Measurements from ENCODE around the gene ARL4D.
"Not testable (repeated sequence)": the region's sequence is repeated elsewhere in the genome, so short reads cannot be mapped to it uniquely, and the experiment has no call there.

ARL4D gene

DNA sequence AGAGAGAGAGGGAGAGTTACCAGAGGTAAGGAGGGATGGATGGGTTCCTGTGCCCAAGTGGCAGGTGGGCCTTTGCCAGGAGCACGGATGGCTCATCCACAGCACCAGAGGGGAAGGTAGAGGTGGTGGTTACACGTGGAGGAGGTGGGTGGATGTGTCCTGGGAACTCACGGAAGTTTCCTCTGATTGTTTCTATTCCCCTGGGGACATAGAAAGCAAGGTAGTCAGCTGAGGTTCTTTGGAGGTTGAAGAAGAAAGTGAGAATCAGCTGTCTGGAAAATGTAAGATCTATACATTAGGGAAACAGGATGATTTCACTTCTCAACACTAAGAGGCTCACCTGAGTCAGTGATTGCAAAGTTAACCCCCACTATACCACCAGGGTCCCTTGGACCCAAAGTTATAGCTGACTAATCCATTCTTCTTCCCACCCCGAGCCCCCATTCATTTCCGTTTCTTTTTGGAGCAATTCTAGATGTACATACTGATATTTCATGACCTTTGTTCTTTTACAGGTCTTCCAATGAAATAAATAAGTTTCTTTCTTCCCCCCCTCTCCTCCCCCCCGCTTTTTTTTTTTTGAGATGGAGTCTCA, 27.5 kb upstream of the ARL4D start:
- no peak for DNase-seq

DNA sequence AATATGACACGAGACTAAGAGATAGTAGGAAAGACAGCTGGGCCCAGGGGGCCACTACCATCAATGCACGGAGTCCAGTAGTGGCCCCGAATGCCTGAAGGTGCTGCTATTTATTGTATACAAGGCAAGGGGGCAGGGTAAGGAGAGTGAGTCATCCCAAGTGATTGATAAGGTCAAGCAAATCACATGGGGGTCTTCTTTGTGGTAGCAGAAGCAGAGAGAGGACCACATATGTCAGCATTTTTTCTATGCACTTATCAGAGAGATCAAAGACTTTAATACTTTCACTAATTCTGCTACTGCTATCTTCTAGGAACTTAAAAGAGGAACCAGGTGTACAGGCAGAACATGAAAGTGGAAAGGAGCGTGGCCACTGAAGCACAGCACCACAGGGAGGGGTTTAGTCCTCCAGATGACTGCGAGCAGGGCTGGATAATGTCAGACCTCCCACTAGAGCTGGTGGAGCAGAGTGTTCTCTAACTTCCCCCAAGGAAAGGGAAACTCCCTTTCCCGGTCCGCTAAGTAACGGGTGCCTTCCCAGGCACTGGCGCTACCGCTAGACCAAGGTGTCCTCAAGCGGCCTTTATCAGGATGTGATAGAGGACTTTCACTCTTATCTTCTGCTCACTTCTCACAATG, 26.4 kb upstream of the ARL4D start:
- DNase-seq, result peak; percentile 57

DNA sequence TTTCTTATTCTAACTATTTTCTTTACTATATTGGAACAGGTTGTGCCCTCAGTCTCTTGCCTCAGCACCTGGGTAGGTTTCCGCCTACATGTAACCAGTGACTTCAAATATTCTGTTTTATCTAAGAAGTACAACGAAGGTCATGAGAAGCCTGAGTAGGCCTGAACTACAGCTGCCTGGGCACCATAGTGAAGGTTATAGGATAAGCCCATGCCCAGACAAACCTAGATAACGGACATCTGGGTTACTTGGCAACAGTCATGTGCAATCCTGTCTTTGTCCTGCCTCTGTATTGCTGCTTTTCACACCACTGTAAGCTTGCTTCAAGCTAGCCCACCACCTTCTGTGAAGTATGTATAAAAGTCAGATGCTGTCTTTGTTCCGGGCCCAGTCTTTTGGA, 25.4 kb upstream of the ARL4D start:
- DNase-seq, result no peak

DNA sequence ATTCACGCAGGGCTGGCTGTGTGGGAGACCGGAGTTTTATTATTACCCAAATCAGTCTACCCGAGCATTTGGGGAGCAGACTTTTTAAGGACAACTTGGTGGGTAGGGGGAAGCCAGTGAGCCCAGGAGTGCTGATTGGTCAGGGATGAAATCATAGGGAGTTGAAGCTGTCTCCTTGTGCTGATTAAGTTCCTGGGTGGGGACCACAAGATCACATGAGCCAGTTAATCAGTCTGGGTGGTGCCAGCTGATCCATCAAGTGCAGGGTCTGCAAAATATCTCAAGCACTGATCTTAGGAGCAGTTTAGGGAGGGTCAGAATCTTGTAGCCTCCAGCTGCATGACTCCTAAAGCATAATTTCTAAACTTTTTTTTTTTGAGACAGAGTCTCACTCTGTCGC, 22.9 kb upstream of the ARL4D start:
- not testable (repeated sequence) for DNase-seq

DNA sequence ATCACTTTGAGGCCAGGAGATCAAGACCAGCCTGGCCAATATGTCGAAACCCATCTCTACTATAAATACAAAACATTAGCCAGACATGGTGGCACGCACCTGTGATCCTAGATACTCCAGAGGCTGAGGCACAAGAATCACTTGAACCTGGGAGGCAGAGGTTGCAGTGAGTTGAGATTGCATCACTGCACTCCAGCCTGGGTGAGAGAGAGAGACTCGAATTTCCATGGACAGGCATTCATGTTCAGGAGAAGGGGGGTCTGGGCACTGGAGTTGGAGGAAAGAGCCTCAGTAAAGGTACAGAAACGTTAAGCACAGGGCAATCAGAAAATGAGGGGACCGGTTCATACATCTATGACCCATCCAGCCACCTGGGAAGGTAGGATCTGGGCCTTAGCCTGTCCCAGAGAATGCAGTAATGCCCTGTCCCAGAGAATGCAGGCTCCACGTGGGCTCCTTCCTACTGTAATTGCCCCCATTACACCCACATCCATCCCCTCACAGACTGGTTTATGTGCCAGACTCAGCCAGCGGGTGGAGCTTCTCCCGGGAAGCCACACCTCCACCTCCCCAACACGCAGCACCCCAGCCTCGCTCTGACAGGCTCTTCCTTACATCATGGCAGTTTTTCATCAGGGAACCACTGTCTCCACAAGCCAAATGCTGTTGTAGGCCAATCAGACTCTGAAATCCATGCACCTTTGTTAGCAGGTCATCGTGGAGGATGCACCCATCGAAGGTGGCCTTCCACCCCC, 21.6 kb upstream of the ARL4D start:
- no peak for DNase-seq

DNA sequence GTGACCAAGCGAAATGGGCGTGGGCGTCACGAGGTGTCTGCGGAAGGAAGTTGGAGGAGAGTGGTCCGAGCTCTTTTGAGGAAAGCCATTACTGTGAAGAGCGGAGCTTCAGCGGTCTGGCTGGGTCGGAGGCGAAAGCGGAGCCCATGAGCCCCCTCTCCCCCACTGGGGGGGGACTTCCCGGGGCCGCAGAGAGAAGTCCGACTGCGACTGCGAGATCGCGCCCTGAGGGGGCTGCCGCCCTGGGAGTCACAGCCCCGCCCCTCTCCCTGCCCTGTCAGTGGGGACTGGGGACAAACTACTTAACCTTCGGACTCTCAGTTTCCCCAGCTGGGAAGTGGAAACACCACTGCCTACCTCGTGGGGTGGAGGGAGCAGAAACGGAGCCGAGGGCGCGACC, 20.0 kb upstream of the ARL4D start:
- no peak for DNase-seq

DNA sequence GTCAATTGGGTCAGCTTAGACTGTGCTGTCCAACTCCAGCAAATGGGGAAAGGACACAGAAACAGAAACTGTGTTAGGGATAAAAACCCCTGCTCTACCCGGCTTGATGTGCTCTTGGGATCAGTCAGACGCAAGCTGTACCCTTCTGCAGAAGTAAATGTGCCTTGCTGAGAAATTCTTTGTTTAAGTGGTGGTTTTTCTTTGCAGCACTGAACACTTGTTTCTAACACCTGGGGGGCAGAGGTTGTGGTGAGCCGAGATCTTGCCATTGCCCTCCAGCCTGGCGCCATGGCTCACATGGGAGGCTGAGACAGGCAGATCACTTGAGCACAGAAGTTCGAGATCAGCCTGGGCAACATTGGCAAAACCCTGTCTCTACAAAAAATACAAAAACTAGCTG, 18.5 kb upstream of the ARL4D start:
- no peak for DNase-seq

DNA sequence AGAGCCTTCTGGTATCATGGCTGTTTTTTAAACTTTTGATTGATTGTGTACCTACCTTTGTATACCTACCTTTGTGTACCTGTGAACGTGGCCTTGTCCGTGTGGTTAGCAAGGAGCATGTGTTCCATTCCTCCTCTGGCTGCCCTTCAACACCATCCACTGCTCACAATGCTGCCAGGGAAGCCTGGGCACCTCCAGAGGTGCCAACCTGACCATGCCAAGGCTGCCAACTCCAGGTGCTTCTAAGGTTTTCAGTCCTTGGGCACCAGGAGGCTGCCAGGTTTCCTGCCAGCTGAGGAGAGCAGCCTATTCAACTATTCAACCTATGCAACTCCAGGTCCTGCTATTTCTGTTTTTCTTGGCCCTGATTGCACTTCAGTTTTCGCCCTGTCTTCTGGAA, 17.6 kb upstream of the ARL4D start:
- DNase-seq, result no peak

DNA sequence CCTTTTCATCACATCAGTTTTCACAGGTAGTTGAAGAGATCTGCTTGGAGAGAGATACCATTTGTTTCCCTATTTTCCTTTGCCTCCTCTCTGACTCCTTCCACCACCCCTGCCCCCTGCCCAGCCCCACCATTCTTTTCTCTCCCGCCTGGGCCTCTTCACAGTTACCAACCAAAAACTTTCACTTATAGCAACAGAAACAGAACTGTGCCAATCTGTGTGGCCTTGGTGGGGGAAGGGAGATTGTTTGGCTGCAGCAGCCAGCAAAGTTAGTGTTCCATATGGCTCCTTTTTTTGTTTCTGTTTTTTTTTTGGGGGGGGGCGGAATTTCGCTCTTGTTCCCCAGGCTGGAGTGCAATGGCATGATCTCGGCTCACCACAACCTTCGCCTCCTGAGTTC, 17.2 kb upstream of the ARL4D start:
- no peak for DNase-seq

DNA sequence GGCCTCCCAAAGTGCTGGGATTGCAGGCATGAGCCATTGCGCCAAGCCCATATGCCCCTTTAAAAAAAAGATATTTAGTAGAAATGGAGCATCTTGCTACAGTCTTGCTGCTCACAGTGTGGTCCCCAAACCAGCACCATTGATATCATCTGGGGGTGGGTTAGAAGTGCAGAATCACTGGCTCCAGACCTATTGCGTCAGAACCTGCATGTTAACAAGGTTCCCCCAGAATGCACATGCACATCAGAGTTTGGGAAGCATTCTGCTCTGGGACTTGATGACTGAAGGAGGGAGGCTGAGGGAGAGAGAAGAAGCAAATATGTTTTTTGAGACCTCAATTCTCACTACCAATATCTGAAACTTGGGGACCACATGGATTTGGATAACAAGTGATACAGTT, 16.0 kb upstream of the ARL4D start:
- DNase-seq, result no peak

DNA sequence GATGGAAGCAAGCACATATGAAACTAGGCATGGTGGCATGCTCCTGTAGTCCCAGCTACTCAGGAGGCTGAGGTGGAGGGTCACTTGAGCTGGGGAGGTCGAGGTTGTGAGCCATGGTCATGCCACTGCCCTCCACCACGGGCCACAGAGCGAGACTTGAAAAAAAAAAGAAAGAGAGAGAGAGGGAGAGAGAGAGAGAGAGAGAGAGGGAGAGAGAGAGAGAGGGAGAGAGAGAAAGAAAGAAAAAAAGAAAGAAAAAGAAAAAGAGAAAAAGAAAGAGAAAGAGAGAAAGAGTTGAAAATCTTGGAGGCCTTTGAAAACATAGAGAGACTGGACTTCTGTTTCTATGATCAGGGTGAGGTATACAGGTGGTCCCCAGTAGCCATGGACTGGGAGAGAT, 15.4 kb upstream of the ARL4D start:
- no peak for DNase-seq

DNA sequence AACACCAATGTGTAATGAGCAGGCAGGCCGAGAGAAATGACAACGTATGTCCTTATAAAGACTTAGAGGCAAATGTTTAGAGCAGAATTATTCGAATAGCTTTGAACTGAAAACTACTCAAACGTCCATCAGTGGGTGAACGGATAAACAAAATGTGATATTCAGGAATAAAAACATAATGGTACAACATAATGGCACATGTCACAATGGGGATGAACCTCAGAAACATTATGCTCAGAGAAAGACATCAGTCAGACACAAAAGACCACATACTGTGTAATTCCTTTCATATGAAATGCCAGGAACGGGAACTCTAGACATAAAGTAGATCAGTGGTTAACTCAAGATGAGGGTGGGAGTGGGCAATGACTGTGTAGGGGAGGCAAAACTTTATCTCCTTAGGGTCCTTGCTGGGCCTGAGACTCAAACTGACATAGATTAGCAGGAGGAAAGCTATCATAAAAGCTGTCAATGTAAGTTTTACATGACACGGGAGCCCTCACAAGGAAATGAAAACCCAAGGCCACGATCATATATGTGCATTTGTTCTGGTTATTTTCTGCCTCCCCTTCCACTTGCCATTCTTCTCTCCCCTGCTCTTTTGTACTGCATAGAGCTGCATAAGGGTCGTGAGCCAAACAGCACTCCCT, 14.8 kb upstream of the ARL4D start:
- DNase-seq, result no peak

DNA sequence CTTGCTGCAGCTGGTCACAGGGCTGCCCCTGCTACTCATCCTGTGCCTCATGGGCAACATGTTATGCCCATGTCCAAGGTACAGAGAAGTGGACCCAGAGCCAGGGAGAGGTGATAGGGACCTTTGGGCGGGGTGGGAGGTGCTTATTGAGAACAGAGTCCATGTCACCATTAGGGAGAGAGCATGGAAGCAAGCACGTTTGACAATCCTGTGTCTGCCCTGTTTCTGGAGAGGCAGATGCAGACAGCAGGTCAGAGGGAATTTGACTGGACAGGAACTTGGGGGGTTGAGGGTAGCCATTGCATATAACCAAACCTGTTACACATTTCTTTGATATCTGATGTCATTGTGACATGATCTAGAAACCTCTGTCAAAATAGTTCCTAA, 14.3 kb upstream of the ARL4D start:
- DNase-seq, result no peak

DNA sequence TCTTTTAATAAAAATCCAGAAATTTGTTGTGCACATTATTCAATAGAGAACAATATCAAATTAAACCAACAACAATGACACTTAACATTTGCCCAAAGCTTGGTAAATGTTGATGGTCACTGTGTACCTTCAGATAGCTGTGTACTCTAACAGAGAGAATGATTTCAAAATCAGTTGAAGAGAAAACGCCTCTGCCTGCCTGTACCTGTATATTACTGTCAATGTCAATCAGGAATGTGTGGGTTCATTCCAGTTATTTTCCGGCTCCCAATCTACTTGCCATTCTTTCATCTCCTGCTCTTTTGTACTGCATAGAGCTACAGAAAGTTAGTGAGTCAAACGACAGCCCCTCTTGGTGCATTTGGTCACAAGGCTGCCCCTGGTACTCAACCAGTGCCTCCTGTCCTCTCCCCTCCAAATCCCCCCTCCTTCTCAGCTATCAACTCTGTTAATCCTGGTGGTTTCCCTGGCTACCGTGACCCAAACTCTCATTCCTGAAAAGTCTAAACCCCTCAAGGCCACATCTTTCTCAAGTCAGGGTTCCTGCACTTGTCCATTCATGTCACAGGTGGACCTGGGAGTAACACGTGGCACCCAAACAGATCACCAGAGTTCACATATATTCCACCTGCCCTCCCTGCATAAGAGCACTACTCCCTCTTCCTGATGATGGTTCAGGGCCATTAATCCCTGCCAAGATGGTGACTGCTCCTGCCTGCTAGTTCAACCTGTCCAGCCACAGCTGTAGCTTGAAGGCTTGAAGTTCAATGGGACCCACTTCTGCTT, 13.6 kb upstream of the ARL4D start:
- no peak for DNase-seq

DNA sequence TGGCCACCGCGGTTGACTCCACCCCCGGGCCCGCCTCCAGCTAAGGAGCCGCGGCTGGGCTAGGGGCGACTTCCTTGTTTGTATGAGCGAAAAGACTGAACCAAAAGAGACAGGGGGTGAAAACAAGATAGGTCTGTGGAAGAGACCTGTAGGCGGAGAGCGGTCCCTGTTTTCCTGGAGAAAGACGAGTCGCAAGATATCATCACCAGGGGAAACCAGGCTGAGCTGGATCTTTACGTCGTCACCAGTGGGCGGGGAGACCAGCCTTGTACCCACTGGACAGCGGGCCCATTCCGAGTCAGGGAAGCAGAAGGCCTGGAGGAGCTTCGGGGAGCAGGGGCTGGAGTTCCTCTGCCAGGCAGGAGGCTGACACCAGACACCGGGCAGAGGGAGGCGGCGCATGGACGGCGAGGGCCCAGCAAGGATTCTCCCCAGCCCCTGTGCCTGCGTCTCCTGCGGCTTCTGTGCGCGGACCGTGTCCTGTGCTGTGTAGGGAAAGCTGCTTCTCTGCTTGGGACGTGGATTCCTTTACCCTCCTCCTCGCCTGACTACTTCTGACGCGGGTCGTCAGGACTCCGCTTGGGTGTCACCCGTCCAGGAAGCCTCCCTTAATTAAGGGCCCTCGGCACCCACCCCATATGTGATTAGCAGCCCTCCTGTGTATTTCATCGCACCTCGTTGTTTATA, 10.3 kb upstream of the ARL4D start:
- DNase-seq, result peak; percentile 92

DNA sequence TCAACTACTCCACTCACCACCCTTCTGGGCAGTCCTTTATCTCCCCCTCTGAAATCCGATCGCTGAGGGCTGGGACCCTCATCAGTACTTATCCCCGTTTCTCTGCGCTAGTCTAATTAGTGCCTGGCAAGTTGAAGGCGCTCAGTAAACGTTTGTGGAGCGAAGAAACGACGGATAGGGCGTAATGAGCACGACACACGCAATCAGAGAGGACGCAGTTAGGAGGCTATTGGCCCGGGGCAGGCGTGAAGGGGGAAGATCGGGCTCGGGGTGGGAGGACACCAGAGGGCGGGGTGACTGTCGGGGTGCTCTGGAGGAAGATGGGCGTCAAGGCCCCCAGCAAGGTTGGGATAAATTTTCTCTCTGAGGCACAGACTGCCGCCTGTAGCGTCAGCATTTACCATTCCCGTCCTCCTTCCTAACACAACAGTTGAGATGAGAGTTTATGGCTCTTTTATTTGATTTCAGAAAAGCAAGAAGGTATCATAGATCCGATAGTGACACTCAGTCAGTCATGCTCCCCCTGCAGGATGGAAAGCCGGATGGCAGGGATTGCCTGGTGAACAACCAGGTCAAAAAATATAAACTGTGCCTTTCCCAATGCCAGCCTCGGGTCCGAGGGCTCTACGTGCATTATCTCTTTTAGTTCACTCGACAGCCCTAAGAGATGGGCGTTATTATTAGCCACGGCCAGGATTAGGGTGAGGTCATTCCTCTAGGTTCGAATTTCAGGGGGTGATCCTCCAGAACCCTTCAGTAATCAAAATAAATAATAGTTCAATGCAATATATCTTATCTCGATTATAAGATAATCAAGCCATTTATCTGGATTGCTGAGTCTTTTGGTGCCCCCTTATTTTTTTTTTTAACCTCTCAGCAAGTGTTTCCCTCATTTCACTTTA, 9.5 kb upstream of the ARL4D start:
- DNase-seq, result peak; percentile 87

DNA sequence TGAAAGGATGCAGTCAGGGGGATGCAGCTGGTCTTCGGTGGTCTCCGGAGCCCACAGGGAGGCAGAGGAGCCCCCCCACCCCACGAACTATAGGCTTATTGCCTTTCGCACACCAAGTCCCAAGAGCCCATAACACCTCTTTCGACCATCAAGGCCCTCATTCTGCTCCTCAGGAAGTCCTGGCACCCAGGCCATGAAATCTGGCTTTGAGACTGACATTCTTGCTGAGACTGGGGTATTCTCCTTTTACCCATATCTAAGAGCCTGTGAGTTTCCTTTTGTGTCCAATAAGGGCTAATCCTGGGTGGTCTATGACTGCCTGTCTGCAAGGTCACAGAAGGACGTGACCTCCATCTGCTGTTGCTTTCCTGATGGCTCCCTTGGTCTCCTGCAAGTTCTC, 6.4 kb upstream of the ARL4D start:
- no peak for DNase-seq

DNA sequence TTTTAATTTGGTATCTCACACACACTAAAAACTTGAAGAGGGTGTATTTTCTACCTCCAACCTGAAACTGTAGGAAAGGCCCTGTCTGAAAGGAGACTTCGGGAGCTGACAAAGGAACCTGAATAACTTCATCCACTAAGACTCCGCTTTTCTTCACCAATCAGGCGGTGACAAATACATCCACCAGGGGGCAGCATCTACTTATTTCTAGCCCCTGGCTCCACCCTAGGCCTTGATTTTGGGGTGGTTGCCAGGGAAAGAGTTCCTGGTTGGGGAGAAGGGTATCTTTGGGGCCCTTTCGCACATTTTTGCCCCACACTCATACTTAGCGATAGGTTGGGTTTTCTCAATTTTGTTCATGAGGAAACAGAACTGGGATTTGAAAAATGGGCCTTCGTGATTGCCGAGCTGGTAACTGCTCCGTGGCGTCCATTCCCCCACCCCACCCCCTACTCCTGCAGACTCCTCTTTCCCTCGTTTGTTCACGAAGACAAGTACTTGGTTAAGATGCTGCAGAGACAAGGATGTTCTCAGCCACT, 4.8 kb upstream of the ARL4D start:
- DNase-seq, result peak; percentile 83

DNA sequence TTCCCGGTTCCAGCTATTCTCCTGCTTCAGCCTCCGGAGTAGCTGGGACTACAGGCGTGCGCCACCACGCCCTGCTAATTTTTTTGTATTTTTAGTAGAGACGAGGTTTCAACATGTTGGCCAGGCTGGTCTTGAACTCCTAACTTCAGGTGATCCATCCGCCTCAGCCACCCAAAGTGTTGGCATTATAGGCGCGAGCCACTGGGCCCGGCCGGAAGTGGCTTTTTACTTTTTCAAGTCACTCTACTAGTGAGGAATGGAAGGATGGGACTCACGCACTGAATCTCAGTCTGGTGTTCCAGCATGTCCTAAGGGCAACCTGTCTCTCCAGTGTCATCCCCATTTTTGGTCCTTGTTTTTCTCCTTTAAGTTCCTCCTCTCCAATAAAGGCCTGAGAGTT, 4.1 kb upstream of the ARL4D start:
- not testable (repeated sequence) for DNase-seq

DNA sequence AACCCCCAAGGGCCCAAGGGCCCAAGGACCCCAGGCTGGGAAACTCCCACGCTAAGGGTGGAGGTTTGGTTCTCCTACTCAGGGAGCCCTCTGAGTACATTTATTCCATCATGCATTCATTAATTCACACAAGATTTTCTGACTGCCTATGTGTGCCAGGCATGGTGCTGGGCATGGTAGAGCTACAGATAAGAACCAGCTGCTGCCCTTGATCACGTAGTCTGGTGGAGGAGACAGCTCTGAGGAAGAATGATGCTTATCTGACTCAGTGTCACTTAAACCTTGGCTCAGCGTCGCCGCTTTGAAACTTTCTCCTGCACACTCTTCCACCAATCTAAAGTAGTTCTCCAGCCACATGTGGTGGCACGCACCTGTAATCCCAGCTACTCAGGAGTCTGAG, 3.6 kb upstream of the ARL4D start:
- DNase-seq, result no peak

DNA sequence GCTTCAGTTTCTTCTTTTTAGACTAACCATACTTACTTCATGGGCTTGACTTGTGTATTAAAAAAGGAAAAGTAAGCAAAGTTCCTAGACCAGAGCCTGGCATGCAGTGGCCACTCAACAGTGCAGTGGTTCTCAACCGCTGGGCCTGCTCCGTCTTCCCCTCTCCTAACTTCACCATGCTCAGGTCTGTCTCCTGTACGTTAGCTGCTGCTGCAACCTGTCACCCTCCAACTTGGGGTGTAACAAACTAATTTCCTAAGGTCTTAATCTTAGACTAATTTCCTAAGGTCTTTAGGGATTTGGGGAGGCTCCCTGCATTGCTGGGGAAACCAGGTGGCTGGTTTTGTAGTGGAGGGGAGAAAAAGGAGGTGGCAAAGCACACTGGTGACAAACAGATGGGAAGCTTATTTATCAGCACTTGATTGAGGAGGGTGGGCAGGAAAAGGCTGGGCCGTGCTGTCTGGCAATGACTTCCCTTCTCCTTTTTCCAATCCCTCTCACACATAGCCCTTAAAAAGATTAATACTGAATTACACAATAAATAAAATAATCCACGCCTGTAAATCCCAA, 2.2 kb upstream of the ARL4D start:
- no peak for DNase-seq
